HEK293T (cell line): Measurements from ENCODE around the gene NPFFR1.

Experiments
- FOXA1 ChIP-seq: fragments of 450-650 bp; IDR thresholded peaks from 2 replicates; pipeline ENCODE4 v1.6.1; 2016; ENCODE audit warnings: mild to moderate bottlenecking
- HDGF ChIP-seq: fragments of 450-650 bp; IDR thresholded peaks from 2 replicates; pipeline ENCODE4 v1.6.1; 2017; ENCODE audit warnings: antibody characterized with exemption, borderline replicate concordance
- SUZ12 ChIP-seq: fragments of 450-650 bp; IDR thresholded peaks from 2 replicates; pipeline ENCODE4 v1.6.1; 2016; ENCODE audit warnings: mild to moderate bottlenecking
- ZNF384 ChIP-seq: fragments of 450-650 bp; IDR thresholded peaks from 2 replicates; pipeline ENCODE4 v1.6.1; 2016

DNA sequence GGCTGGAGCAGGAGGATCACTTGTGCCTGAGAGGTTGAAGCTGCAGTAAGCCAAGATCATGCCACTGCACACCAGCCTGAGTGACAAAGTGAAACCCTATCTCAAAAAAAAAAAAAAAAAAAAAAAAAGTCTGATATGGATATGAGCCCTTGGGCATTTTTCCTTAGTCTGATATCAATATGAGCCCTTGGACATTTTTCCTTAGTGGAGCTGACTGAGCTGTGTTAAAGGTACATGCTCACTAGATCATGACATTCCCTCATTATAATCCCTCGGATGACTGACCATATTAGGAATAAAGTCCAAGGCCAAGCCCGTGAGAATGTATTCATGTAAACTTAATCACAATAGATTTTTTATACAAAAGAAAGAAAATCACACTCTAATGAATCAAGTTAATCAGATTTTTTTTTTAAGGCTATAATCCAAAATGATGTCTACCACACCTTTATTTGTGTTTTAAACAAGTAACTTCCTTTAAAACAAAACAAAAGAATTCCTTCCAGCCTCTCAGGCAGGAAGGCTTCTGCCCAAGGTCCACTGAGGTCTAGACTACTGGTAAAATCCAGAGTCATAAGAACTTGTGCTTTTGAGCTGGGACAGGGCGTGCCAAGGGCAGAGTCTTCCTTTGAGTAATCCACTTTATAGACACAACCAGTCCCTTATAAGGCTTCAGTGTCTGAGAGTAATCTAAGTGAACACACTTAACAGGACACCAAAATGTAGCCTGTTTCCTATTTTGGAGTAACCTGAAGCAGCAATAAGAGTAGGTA is 56.1 kb downstream of the NPFFR1 start:
- TF ChIP-seq SUZ12 = no peak
- TF ChIP-seq FOXA1 = no peak
- no peak for TF ChIP-seq HDGF
- no peak for TF ChIP-seq ZNF384
